Measurements from ENCODE around the gene HCRTR1.

HCRTR1 gene

DNA sequence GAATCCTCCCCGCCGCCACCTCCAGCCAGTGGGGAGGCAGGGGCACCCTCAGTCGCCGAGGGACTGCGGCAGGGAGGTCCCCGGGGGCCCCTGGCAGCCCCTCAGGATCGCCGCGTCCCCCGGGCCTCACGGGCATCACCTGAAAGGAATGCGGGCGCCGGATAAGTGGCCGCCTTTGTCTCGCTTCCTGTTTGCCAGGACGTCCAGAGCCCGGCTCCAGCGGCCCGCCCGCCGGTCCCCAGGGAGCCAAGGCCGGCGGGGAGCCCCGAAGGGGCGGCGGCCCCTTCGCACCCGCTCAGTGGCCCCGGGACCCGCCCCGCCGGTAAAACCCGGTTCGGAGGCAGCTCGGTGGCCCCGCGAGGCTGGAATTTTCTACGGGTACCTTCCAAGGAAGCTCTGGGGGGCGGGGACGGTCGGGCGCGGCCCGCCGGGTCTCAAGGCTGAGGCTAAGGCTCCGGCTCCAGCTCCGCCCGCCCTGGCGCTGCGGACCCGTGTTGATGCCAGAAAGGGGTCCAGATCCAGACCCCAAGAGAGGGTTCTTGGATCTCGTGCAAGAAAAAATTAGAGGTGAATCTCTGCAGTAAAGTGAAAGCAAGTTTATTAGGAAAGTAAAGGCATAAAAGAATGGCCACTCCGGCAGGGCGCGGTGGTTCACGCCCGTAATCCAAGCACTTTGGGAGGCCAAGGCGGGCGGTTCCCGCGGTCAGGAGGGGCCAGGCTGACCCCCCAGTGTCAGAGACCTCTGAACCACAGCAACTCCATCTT is 28.6 kb upstream of the HCRTR1 start:
- TF ChIP-seq EP300 (IDR thresholded peaks at IDR 0.05; ENCODE audit: borderline replicate concordance): peak; percentile 15; the same call in 1 of the 2 replicates
- no peak for TF ChIP-seq TCF12 (IDR thresholded peaks at IDR 0.05; ENCODE audit: low read depth)
- 0 out of 2 replicates have a peak, but pooled peaks have one; percentile 3 for TF ChIP-seq TEAD4 (IDR thresholded peaks at IDR 0.05)

DNA sequence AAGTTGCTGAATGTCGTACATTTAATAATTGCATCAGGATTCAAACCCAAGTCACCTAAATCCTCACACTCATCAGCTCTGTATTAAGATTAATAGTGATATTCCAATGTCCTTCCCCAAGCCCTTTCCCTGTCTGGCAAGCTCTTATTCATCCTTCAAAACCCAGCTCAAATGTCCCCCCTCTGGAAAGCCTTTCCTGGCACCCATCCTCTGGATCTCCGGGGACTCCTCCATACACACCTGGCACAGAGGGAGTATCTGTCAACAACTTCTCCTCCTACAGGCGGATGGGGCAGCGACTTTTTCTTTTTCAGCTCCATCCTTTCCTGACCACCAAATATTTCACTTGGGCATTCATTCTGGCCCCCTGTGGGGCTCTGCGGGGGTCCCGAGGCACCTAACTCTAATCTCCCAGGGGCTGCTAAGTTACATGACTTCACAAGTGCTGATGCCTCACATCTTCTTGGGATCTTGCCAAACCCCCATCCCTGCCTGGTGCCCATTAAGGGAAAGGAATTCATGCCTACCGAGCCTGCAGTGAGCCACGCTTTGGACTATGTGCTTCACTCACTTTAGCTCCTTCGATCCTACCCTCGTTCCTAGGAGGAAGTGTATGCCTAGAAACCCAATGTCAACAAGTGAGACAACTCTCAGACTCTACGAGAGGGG is 25.9 kb upstream of the HCRTR1 start:
- TF ChIP-seq, protein P1, sequence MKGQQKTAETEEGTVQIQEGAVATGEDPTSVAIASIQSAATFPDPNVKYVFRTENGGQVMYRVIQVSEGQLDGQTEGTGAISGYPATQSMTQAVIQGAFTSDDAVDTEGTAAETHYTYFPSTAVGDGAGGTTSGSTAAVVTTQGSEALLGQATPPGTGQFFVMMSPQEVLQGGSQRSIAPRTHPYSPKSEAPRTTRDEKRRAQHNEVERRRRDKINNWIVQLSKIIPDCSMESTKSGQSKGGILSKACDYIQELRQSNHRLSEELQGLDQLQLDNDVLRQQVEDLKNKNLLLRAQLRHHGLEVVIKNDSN (IDR thresholded peaks at IDR 0.05): no peak
- TF ChIP-seq TEAD4 (IDR thresholded peaks at IDR 0.05) (peak; percentile 72), FOXM1 (IDR thresholded peaks at IDR 0.05; ENCODE audit: borderline replicate concordance, low read depth) (0 out of 2 replicates have a peak, but pooled peaks have one; percentile 48), CREB1 (IDR thresholded peaks at IDR 0.05; ENCODE audit: low read depth) (no peak), CEBPB (IDR thresholded peaks at IDR 0.05) (no peak), EGR1 (IDR thresholded peaks at IDR 0.05) (no peak), EP300 (IDR thresholded peaks at IDR 0.05; ENCODE audit: borderline replicate concordance) (peak; percentile 79; the same call in 1 of the 2 replicates), NFIC (IDR thresholded peaks at IDR 0.05) (peak; percentile 91), TCF12 (IDR thresholded peaks at IDR 0.05; ENCODE audit: low read depth) (peak; percentile 81), YY1 (IDR thresholded peaks at IDR 0.05; ENCODE audit: low read depth) (peak; percentile 44; the same call in 1 of the 2 replicates)
- TF ChIP-seq, protein P2, sequence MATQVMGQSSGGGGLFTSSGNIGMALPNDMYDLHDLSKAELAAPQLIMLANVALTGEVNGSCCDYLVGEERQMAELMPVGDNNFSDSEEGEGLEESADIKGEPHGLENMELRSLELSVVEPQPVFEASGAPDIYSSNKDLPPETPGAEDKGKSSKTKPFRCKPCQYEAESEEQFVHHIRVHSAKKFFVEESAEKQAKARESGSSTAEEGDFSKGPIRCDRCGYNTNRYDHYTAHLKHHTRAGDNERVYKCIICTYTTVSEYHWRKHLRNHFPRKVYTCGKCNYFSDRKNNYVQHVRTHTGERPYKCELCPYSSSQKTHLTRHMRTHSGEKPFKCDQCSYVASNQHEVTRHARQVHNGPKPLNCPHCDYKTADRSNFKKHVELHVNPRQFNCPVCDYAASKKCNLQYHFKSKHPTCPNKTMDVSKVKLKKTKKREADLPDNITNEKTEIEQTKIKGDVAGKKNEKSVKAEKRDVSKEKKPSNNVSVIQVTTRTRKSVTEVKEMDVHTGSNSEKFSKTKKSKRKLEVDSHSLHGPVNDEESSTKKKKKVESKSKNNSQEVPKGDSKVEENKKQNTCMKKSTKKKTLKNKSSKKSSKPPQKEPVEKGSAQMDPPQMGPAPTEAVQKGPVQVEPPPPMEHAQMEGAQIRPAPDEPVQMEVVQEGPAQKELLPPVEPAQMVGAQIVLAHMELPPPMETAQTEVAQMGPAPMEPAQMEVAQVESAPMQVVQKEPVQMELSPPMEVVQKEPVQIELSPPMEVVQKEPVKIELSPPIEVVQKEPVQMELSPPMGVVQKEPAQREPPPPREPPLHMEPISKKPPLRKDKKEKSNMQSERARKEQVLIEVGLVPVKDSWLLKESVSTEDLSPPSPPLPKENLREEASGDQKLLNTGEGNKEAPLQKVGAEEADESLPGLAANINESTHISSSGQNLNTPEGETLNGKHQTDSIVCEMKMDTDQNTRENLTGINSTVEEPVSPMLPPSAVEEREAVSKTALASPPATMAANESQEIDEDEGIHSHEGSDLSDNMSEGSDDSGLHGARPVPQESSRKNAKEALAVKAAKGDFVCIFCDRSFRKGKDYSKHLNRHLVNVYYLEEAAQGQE (IDR thresholded peaks at IDR 0.05; ENCODE audit: low read depth): no peak
- TF ChIP-seq, protein P3, sequence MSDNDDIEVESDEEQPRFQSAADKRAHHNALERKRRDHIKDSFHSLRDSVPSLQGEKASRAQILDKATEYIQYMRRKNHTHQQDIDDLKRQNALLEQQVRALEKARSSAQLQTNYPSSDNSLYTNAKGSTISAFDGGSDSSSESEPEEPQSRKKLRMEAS (IDR thresholded peaks at IDR 0.05): peak; percentile 62; the same call in 1 of the 2 replicates

DNA sequence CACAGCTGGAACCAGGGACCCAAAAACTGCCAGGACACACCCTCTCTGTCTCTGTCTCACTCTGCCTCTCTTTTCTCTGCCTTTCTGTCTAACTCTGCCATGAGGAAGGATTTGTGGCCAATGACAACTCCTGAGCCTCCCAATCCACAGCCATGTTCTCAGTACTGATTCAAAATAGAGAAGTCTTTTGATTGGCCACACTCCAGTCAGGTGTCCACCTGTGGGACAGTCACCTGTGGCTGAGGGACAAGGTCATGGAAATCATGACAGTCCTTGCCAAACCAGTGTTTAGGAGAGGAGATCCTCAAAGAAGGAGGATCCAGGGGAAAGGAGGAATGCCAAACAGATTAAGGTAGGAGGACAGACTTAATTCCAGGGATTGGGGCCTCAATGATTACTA is 25.4 kb upstream of the HCRTR1 start:
- TF ChIP-seq, protein P2 (IDR thresholded peaks at IDR 0.05; ENCODE audit: low read depth): no peak
- TF ChIP-seq RAD21 (IDR thresholded peaks at IDR 0.05; ENCODE audit: low read depth) (no peak), TEAD4 (IDR thresholded peaks at IDR 0.05) (no peak), NFIC (IDR thresholded peaks at IDR 0.05) (no peak), TAF1 (IDR thresholded peaks at IDR 0.05; ENCODE audit: low read depth) (no peak), EP300 (IDR thresholded peaks at IDR 0.05; ENCODE audit: borderline replicate concordance) (no peak)
- TF ChIP-seq, protein P1 (IDR thresholded peaks at IDR 0.05): peak; percentile 77

DNA sequence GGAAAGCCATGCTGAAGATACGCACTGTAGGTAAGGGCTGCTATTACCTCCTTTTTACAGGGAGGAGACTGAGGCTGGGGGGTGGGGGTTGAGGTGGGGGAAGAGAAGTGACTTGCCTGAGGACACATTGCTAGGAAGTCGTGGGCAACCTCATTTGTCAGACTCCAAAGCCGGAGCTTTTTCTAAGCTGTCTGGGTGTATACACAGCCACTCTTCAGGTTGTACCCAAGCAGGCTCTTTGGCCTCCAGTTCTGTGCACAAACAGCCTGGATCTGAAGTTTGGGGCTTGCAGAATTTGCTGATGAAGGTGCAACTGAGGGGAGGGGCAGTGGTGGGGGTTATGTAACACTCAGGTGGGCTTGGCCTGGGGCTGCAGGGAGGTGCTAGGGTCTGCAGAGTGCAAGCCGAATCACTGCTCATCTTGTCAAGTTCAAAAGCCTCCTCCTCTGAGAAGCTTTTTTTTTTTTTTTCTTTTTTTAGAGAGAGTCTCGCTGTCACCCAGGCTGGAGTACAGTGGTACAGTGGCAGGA is 24.3 kb upstream of the HCRTR1 start:
- no peak for TF ChIP-seq ZBTB7A (IDR thresholded peaks at IDR 0.05; ENCODE audit: low read depth)
- TF ChIP-seq TEAD4 (IDR thresholded peaks at IDR 0.05): no peak
- no peak for TF ChIP-seq YY1 (IDR thresholded peaks at IDR 0.05; ENCODE audit: low read depth)
- TF ChIP-seq, protein P2 (IDR thresholded peaks at IDR 0.05; ENCODE audit: low read depth): no peak
- TF ChIP-seq TAF1 (IDR thresholded peaks at IDR 0.05; ENCODE audit: low read depth): no peak
- TF ChIP-seq TCF12 (IDR thresholded peaks at IDR 0.05; ENCODE audit: low read depth): no peak
- TF ChIP-seq NFIC (IDR thresholded peaks at IDR 0.05): no peak
- TF ChIP-seq EGR1 (IDR thresholded peaks at IDR 0.05): no peak
- no peak for TF ChIP-seq CREB1 (IDR thresholded peaks at IDR 0.05; ENCODE audit: low read depth)
- no peak for TF ChIP-seq EP300 (IDR thresholded peaks at IDR 0.05; ENCODE audit: borderline replicate concordance)
- TF ChIP-seq, protein P1 (IDR thresholded peaks at IDR 0.05): no peak
